ENCODE measurements around the gene ENO3.
"Not testable (repeated sequence)": the region's sequence is repeated elsewhere in the genome, so short reads cannot be mapped to it uniquely, and the experiment has no call there.

Gene ENO3

DNA sequence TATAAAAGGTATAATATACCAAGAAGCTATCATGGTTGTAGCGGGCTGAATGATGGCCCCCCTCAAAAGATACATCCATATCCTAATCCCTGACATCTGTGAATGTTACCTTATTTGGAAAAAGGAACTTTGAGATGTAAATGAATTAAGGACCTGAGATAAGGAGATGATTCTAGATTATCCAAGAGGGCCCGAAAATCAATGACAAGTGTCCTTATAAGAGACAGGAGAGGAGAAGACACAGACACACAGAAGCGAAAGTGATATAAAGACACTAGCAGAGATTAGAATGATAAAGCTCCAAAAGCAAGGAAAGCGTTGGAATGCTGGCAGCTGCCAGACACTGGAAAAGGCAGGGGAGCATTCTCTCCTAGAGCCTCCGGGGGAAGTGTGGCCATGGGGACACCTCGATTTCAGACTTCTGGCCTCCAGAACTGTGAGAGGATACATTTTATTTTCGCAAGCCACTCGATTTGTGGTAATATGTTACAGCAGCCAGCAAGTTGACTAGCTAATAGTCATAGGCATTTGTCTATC lies 31.3 kb upstream of the ENO3 start:
- Histone ChIP-seq H3K4me1 (no peaks in the 10 kb centered on the region), H3K27me3 (no peaks in the 10 kb centered on the region), H3K9me3 (no peaks in the 10 kb centered on the region), H4K20me1 (no peaks in the 10 kb centered on the region), H3K27ac (no peak overlapping the region), H3K4me3 (no peak overlapping the region), H3K4me2 (no peak overlapping the region), H3K36me3 (no peaks in the 10 kb centered on the region), H3K9ac (no peak overlapping the region)
- TF ChIP-seq Cebpa-rat (IDR thresholded peaks at IDR 0.05), result no peak

DNA sequence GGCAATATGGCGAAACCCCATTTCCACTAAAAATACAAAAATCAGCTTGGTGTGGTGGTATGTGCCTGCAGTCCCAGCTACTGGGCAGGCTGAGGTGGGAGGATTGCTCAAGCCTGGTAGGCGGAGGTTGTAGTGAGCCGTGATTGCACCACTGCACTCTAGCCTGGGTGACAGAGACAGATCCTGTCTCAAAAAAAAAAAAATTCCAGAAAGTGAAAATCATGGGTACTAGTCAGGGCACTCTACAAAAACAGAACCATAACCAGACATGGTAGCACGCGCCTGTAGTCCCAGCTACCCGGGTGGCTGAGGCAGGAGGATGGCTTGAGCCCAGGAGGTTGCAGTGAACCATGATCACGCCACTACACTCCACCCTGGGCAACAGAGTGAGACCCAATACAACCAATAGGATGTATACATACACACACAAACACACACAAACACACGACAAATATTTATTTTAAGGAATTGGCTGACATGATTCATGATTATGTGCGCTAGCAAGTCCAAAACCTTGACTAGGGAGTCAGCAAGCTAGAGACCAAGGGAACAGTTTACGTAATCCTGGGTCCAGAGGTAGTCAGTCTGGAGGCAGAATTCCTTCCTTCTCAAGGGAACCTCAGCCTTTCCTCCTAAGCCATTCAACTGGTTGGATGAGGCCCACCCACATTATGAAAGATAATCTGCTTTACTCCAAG lies 30.4 kb upstream of the ENO3 start:
- no peak for TF ChIP-seq Cebpa-rat (IDR thresholded peaks at IDR 0.05)
- Histone ChIP-seq H3K9me3 (no peaks in the 10 kb centered on the region), H3K27ac (no peak overlapping the region), H3K4me1 (no peaks in the 10 kb centered on the region), H3K4me3 (no peak overlapping the region), H3K4me2 (no peak overlapping the region), H3K27me3 (no peaks in the 10 kb centered on the region), H4K20me1 (no peaks in the 10 kb centered on the region), H3K36me3 (no peaks in the 10 kb centered on the region), H3K9ac (no peak overlapping the region)

DNA sequence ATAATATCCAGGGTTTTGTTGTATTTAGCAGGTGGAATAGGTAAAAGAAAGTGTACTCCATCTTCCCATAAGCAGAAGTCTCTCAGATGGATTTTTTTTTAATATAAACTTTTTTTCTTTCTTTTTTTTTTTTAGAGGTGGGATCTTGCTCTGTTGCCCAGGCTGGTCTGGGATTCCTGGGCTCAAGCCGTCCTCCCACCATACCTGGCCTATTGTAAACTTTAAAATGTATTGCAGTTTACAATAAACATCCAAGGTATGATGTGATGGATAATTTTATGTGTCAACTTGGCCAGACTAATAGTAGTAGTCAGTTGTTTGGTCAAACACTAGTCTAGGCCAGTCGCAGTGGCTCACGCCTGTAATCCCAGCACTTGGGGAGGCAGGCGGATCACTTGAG lies 29.6 kb upstream of the ENO3 start:
- H3K27me3 ChIP-seq, result no peaks in the 10 kb centered on the region
- H3K4me2 ChIP-seq, result no peak overlapping the region
- H3K4me3 ChIP-seq, result no peak overlapping the region
- H3K9me3 ChIP-seq, result no peaks in the 10 kb centered on the region
- H3K9ac ChIP-seq, result no peak overlapping the region
- no peak for TF ChIP-seq Cebpa-rat (IDR thresholded peaks at IDR 0.05)
- 0 out of 2 replicates have a peak, but pooled peaks cover under 1% of the 10 kb centered on the region for H3K36me3 ChIP-seq
- no peaks in the 10 kb centered on the region for H4K20me1 ChIP-seq
- no peak overlapping the region for H3K27ac ChIP-seq
- no peaks in the 10 kb centered on the region for H3K4me1 ChIP-seq

DNA sequence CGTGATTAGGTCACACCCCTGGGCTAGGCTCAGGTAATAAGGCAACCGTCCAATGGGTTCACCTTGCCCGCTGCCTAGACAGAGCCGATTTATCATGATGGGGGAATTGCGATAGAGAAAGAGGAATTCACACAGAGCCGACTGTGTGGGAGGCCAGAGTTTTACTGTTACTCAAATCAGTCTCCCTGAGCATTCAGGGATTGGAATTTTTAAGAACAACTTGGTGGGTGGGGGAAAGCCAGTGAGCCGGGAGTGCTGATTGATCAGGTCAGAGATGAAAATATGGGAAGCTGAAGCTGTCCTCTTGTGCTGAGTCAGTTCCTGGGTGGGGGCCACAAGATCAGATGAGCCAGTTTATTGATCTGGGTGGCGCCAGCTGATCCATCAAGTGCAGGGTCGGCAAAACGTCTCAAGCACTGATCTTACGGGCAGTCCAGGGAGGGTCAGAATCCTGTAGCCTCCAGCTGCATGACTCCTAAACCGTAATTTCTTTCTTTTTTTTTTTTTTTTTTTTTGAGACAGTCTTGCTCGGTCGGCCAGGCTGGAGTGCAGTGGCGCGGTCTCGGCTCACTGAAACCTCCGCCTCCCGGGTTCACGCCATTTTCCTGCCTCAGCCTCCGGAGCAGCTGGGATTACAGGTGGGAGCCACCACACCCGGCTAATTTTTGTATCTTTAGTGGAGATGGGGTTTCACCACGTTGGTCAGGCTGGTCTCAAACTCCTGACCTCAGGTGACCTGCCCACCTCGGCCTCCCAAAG lies 24.2 kb upstream of the ENO3 start:
- H3K36me3 ChIP-seq, result peaks cover 32% of the 10 kb centered on the region
- H3K9me3 ChIP-seq, H3K4me3 ChIP-seq, H3K4me2 ChIP-seq, H3K27me3 ChIP-seq, H3K9ac ChIP-seq, H3K4me1 ChIP-seq, H3K27ac ChIP-seq, H4K20me1 ChIP-seq: not testable (repeated sequence)

DNA sequence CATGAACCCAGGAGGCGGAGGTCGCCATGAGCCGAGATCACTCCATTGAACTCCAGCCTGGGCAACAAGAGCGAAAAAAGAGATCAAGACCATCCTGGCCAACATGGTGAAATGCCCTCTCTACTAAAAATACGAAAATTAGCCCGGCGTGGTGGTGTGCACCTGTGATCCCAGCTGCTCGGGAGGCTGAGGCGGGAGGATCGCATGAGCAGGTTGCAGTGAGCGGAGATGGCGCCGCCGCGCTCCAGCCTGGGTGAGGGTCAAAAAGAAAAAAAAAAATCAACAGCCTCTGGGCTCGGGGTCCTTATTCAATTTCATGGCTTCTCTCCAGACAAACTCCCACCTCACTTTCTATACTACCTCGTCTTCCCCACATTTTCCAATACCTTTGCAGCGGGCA lies 22.0 kb upstream of the ENO3 start:
- Histone ChIP-seq H3K4me1 (peaks cover 19% of the 10 kb centered on the region), H3K4me2 (no peak overlapping the region), H3K27ac (no peak overlapping the region), H3K36me3 (peaks cover 32% of the 10 kb centered on the region), H3K4me3 (no peak overlapping the region), H3K27me3 (no peaks in the 10 kb centered on the region), H3K9me3 (no peaks in the 10 kb centered on the region), H4K20me1 (0 out of 2 replicates have a peak, but pooled peaks cover 4% of the 10 kb centered on the region), H3K9ac (no peak overlapping the region)
- TF ChIP-seq Cebpa-rat (IDR thresholded peaks at IDR 0.05), result no peak

DNA sequence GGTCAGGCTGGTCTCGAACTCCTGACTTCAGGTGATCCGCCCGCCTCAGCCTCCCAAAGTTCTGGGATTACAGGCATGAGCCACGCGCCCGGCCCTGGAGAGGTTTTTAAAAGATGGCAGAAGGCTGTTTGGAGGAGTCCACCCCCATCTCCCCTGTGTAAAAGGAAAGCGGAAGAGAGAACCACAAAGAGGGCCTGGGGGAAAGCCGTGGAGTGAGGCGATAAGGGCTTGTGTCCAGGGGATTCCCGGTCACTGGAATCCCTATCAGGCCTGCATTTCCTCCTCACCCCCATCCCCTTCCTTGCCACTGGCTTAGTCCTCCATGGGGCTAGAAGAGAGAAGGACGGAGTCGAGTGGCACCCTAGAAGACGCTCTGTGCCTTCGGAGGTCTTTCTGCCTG lies 19.0 kb upstream of the ENO3 start, which contains the start of gene GP1BA:
Gene GP1BA (plus strand): TSS at position 315 of the 400 bp plus-strand sequence. CDS start 328 bp downstream, outside the sequence.
- Histone ChIP-seq H3K27ac (no peak within 1 kb of the TSS), H3K4me1 (peaks cover 31% of the 10 kb centered on the region)

DNA sequence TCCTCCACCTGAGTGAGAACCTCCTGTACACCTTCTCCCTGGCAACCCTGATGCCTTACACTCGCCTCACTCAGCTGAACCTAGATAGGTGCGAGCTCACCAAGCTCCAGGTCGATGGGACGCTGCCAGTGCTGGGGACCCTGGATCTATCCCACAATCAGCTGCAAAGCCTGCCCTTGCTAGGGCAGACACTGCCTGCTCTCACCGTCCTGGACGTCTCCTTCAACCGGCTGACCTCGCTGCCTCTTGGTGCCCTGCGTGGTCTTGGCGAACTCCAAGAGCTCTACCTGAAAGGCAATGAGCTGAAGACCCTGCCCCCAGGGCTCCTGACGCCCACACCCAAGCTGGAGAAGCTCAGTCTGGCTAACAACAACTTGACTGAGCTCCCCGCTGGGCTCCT lies 18.2 kb upstream of the ENO3 start:
- H3K4me1 ChIP-seq, result peaks cover 39% of the 10 kb centered on the region
- H3K9ac ChIP-seq, result no peak overlapping the region
- no peak overlapping the region for H3K4me2 ChIP-seq
- H3K27me3 ChIP-seq, result no peaks in the 10 kb centered on the region
- H3K27ac ChIP-seq, result no peak overlapping the region
- peaks cover 52% of the 10 kb centered on the region for H3K36me3 ChIP-seq
- H4K20me1 ChIP-seq, result peaks cover 11% of the 10 kb centered on the region; the same call in 1 of the 2 replicates
- H3K9me3 ChIP-seq, result no peaks in the 10 kb centered on the region
- no peak overlapping the region for H3K4me3 ChIP-seq
- TF ChIP-seq Cebpa-rat (IDR thresholded peaks at IDR 0.05), result no peak

More for the DNA sequence above, 19.0 kb upstream of the ENO3 start, which contains the start of gene GP1BA:
- no peaks in the 10 kb centered on the region for H3K27me3 ChIP-seq
- H3K4me3 ChIP-seq, result no peak within 1 kb of the TSS
- H3K9me3 ChIP-seq, result no peaks in the 10 kb centered on the region
- peaks cover 11% of the 10 kb centered on the region; the same call in 1 of the 2 replicates for H4K20me1 ChIP-seq
- peak within 1 kb of the TSS; percentile 54 for H3K4me2 ChIP-seq
- no peak for TF ChIP-seq Cebpa-rat (IDR thresholded peaks at IDR 0.05)
- H3K9ac ChIP-seq, result no peak within 1 kb of the TSS
- H3K36me3 ChIP-seq, result peaks cover 44% of the 10 kb centered on the region

DNA sequence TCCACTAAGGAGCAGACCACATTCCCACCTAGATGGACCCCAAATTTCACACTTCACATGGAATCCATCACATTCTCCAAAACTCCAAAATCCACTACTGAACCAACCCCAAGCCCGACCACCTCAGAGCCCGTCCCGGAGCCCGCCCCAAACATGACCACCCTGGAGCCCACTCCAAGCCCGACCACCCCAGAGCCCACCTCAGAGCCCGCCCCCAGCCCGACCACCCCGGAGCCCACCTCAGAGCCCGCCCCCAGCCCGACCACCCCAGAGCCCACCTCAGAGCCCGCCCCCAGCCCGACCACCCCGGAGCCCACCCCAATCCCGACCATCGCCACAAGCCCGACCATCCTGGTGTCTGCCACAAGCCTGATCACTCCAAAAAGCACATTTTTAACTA lies 17.3 kb upstream of the ENO3 start:
- Histone ChIP-seq H3K9ac (peak overlapping the region; percentile 60; the same call in 1 of the 2 replicates), H3K27me3 (no peaks in the 10 kb centered on the region)

DNA sequence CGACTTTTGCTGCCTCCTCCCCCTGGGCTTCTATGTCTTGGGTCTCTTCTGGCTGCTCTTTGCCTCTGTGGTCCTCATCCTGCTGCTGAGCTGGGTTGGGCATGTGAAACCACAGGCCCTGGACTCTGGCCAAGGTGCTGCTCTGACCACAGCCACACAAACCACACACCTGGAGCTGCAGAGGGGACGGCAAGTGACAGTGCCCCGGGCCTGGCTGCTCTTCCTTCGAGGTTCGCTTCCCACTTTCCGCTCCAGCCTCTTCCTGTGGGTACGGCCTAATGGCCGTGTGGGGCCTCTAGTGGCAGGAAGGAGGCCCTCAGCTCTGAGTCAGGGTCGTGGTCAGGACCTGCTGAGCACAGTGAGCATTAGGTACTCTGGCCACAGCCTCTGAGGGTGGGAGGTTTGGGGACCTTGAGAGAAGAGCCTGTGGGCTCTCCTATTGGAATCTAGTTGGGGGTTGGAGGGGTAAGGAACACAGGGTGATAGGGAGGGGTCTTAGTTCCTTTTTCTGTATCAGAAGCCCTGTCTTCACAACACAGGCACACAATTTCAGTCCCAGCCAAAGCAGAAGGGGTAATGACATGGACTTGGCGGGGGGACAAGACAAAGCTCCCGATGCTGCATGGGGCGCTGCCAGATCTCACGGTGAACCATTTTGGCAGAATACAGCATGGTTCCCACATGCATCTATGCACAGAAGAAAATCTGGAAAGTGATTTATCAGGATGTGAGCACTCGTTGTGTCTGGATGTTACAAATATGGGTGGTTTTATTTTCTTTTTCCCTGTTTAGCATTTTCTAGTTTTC lies 16.5 kb upstream of the ENO3 start:
- no peaks in the 10 kb centered on the region for H3K27me3 ChIP-seq
- H3K4me1 ChIP-seq, result peaks cover 54% of the 10 kb centered on the region
- no peak for TF ChIP-seq Cebpa-rat (IDR thresholded peaks at IDR 0.05)
- 0 out of 2 replicates have a peak overlapping the region, but pooled peaks have one; percentile 9 for H3K27ac ChIP-seq
- no peak overlapping the region for H3K4me3 ChIP-seq
- H4K20me1 ChIP-seq, result peaks cover 17% of the 10 kb centered on the region
- peak overlapping the region; percentile 85 for H3K4me2 ChIP-seq
- no peaks in the 10 kb centered on the region for H3K9me3 ChIP-seq
- H3K9ac ChIP-seq, result peak overlapping the region; percentile 60
- H3K36me3 ChIP-seq, result peaks cover 55% of the 10 kb centered on the region

More for the DNA sequence above, 17.3 kb upstream of the ENO3 start:
- H3K4me1 ChIP-seq, result peaks cover 48% of the 10 kb centered on the region
- peak overlapping the region; percentile 85 for H3K4me2 ChIP-seq
- H3K4me3 ChIP-seq, result no peak overlapping the region
- TF ChIP-seq Cebpa-rat (IDR thresholded peaks at IDR 0.05), result no peak
- peaks cover 13% of the 10 kb centered on the region for H4K20me1 ChIP-seq
- no peaks in the 10 kb centered on the region for H3K9me3 ChIP-seq
- peaks cover 61% of the 10 kb centered on the region for H3K36me3 ChIP-seq
- H3K27ac ChIP-seq, result no peak overlapping the region

All from BLaER1 (cell line).